ENCODE data around the gene TOP2A.
"Not testable (repeated sequence)": the region's sequence is repeated elsewhere in the genome, so short reads cannot be mapped to it uniquely, and the experiment has no call there.

TOP2A gene

GRCh38 chr17:40425741-40426140 is 8.0 kb upstream of the TOP2A start:
- DNase-seq: peak; percentile 52

GRCh38 chr17:40422990-40423633 is 5.4 kb upstream of the TOP2A start:
- DNase-seq: peak; percentile 84

- peak; percentile 55 for DNase-seq
Measured at GRCh38 chr17:40419559-40420331, 2.0 kb upstream of the TOP2A start.

DNA sequence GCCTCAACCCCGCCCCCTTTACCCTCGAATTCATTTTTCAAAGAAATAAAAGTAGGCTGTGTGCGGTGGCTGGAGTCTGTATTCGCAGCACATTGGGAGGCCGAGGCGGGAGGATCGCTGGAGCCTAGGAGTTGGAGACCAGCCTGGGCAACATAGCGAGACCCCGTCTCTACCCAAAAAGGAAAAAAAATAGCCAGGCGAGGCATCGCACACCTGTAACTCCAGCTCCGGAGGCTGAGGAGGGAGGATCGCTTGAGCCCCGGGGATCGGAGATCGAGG is 671 bp upstream of the TOP2A start:
- DNase-seq: no peak

- peak; percentile 72 for DNase-seq
Measured at GRCh38 chr17:40417258-40417608, 463 bp downstream of the TOP2A start.

GRCh38 chr17:40416671-40417070 is 1.0 kb downstream of the TOP2A start:
- DNase-seq: no peak

- no peak for DNase-seq
Measured at GRCh38 chr17:40415390-40415789, 2.3 kb downstream of the TOP2A start.

DNA sequence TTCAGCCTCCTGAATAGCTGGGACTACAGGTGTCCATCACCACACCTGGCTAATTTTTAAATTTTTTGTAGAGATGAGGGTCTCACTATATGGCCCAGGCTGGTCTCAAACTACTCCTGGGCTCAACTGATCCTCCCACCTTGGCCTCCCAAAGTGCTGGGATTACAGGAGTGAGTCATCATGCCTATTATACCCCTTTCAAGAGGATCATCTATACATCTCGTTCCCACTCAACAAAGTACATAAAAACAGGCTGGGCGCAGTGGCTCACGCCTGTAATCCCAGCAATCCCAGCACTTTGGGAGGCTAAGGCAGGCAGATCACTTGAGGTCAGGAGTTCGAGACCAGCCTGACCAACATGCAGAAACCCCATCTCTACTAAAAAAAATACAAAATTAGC is 3.4 kb downstream of the TOP2A start:
- DNase-seq: not testable (repeated sequence)

- DNase-seq: no peak
Measured at GRCh38 chr17:40412880-40413279, 4.8 kb downstream of the TOP2A start.

GRCh38 chr17:40411821-40412220 is 5.9 kb downstream of the TOP2A start:
- DNase-seq: no peak

DNA sequence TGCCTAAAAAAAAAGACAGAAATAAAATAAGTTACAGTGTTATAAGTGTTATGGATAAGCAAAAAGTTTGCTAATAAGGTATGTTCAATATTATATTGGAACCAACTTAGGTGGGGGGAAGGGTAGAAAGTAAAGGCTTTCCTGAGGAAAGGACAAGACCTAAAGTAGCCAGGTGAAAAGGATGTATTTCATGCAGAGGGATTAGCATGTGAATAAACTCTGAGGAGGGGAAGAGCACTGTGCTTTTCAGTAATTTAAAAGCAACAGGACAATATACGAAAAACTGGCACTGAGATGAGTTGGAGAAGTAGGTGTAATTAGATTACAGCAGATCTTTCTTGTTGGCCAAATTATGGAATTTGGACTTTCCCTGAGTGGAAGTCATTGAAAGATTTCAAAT is 7.6 kb downstream of the TOP2A start:
- no peak for DNase-seq

DNA sequence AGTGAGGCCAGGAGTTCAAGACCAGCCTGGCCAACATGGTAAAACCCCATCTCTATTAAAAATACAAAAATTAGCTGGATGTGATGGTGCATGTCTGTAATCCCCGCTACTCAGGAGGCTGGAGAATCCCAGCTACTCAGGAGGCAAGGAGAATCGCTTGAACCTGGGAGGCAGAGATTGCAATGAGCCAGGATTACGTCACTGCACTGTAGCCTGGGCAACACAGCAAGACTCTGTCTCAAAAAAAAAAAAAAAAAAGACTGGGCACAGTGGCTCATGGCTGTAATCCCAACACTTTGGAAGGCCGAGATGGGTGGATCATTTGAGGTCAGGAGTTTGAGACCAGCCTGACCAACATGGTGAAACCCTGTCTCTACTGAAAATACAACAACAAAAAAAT is 8.2 kb downstream of the TOP2A start:
- DNase-seq: not testable (repeated sequence)

DNA sequence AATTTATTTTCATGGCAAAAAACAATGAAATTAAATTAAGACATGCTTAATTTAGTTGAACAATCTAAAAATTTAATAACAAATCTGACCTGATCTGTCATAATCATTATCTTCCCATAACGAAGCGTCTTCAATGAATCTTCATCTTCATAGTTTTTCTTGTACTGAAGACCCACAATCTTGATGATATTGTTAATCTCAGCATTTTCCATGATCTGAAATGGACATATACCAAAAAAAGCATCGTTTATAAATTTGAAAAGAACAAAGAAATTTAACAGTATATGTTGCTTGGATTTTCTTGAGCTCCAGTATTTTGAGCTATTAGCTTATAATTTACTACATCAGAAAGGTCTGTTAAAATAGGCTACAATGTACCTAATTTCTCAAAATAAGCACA is 10.2 kb downstream of the TOP2A start:
- no peak for DNase-seq

DNA sequence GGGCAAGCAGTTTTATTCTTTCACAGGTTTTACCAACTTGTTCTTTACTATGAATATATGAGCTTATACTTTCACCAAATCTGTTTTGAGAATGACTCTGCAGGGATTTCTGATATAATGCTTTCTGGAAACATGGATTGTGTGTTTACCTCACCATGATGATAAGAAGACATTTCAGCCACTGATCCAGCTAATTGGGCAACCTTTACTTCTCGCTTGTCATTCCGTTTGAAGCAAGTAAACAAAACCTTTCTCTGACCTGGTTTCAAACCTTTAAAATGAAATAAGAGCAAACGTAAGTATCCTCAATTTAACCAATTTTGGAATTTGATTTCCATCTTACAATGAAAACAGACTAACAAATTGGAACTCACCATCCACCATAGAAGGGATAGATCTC is 13.7 kb downstream of the TOP2A start:
- no peak for DNase-seq

- no peak for DNase-seq
Measured at GRCh38 chr17:40402668-40403067, 15.0 kb downstream of the TOP2A start.

DNA sequence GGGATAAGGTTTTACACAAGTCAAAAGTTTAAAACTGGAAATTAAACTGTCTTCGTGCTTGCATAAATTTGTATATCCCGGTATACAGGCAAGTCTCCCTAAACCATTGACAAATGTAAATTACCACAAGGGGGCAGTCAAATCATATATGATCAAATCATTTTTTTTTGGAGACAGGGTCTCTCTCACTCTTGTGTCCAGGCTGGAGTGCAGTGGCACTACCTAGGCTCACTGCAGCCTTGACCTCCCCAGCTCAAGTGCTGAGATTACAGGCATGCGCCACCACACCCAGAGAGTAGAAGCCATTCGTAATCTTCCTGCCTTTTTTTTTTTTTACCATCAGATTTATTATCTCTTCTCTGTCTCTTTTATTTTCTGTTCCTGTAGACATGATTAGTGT is 18.5 kb downstream of the TOP2A start:
- DNase-seq: no peak

GRCh38 chr17:40386555-40386954 is 31.1 kb downstream of the TOP2A start:
- not testable (repeated sequence) for DNase-seq

GRCh38 chr17:40382251-40382650 is 35.4 kb downstream of the TOP2A start:
- no peak for DNase-seq

DNA sequence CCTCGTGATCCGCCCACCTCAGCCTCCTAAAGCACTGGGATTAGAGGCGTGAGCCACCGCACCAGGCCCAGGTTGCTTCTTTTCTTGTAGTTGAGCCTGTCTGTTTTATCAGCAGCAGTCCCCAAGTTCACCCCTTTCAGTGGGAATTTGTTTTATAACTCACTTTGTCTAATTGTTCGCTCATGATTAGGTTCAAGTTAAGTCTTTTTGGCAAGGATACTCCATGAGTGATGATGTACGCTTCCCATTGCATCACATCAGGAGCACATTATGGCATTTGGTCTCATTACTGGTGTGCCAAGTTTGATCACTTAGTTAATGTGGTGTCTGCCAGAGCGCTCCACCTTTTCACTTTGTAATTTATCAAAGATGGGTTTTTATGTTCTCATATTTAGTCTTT is 38.7 kb downstream of the TOP2A start:
- DNase-seq: no peak

- DNase-seq: no peak
Measured at GRCh38 chr17:40377832-40378231, 39.9 kb downstream of the TOP2A start.

- DNase-seq: not testable (repeated sequence)
Measured at GRCh38 chr17:40376541-40376940, 41.2 kb downstream of the TOP2A start.

GRCh38 chr17:40375786-40376185 is 41.9 kb downstream of the TOP2A start:
- peak; percentile 45 for DNase-seq

DNA sequence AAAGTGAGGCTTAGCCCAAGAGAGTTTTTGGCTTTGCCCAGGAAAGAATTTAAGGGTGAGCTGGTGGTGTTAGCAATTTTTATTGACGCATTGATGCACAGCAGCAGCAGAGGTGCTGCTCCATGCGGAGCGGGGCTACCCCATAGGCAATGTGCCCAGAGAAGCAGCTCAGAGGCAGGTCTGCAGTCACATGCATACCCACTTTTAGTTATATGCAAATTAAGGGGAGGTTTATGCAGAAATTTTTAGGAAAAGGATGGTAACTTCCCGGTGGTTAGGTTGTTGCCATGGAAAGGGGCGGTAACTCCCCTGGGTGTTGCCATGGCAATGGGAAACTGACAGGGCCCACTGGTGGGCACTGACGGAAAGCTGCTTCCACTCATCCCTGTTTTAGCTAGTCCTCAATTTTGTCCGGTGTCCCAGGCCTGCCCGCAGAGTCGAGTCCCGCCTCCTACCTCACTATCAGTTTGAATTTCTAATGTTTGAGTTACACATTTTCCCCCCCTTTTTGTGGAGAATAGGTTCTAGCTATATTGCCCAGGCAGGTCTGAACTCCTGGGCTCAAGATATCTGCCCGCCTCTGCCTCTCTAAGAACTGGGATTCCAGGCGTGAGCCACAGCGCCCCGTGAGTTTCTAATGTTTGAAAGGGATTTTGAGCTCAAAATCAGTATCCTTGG is 42.7 kb downstream of the TOP2A start:
- DNase-seq: peak; percentile 39

DNA sequence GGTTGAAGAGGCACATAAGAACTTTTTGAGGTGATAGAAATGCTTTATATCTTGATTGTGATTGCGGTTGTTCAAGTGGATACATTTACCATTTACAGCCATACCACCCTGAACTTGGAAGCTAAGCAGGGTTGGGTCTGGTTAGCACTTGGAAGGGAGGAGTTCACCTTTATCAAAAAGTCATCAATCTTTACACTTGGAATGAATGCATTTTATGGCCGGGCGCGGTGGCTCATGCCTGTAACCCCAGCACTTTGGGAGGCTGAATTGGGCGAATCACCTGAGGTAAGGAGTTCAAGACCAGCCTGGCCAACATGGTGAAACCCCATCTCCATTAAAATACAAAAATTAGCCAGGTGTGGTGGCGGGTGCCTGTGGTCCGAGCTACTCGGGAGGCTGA is 43.7 kb downstream of the TOP2A start:
- peak; percentile 11 for DNase-seq

Measured in islet precursor cell (in vitro differentiated cells).